Left ventricle myocardium inferior (tissue), 1 donor: ENCODE data around the gene GCDH. TPM values are rescaled to one million over a fixed set of nuclear protein-coding genes. Genes with fewer than 3 reads are reported as not detected.
A peak's percentile ranks its signal among the peaks of the same experiment; 100 is the strongest.

ENCODE experiments used
- DNase-seq: peaks from one replicate; pipeline ENCODE4 v3.0.0-alpha.2; 2020
- H3K27ac ChIP-seq: fragments of 200-600 bp; replicated peaks from 2 replicates; pipeline ENCODE4 v1.8.0; 2021
- H3K27me3 ChIP-seq: fragments of 200-600 bp; 2 replicates; pipeline ENCODE4 v1.8.0; 2021; ENCODE audit warnings: low read depth
- H3K36me3 ChIP-seq: fragments of 200-600 bp; 2 replicates; pipeline ENCODE4 v1.8.0; 2021
- H3K4me1 ChIP-seq: fragments of 200-600 bp; 2 replicates; pipeline ENCODE4 v1.8.0; 2021
- H3K4me3 ChIP-seq: fragments of 200-600 bp; 2 replicates; pipeline ENCODE4 v1.8.0; 2021; ENCODE audit warnings: mild to moderate bottlenecking, moderate library complexity
- H3K9me3 ChIP-seq: fragments of 200-600 bp; replicated peaks from 2 replicates; pipeline ENCODE4 v1.8.0; 2021
- intact Hi-C: fragments of 100-400 bp; cut with micrococcal nuclease; formaldehyde crosslinking; loops from one replicate; pipeline ENCODE4 v1.11.0; 2022
- total RNA-seq: library from RNA; stranded (reverse); fragmentation: NEBNext Ultra II Directional; extraction: Animal tissue kit (Norgen Biotek cat#: 25700); gene quantifications from one replicate; pipeline ENCODE4 v1.2.1, GENCODE V29; 2021
- TF ChIP-seq, protein P1 (sequence below): fragments of 200-600 bp; IDR thresholded peaks from 2 replicates; pipeline ENCODE4 v1.8.0; 2021; ENCODE audit warnings: antibody characterized with exemption, mild to moderate bottlenecking, borderline replicate concordance
- donor health status: DM: no; HTN: yes; CAD: no; lungs with severe emphysema.

The GCDH gene
- total RNA-seq, 1 donor from 2014 or later, result 41.8 TPM

DNA sequence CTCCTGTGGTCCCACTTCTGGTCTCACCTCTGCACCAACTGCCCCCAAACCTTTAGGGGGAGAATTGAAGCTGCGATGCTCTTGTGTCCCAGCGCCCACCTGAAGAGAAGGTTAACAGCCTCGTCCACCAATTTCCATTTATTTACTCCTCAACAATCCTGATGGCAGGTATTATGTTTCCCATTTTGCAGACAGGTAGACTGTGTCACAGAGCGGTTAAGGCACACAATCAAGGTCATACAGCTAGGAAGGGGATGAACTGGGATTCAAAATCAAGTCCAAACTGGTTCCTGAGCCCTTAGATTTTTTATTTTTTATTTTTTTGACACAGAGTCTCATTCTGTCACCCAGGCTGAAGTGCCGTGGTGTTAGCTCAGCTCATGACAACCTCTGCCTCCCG is 15.9 kb upstream of the GCDH start:
- TF ChIP-seq, protein P1, sequence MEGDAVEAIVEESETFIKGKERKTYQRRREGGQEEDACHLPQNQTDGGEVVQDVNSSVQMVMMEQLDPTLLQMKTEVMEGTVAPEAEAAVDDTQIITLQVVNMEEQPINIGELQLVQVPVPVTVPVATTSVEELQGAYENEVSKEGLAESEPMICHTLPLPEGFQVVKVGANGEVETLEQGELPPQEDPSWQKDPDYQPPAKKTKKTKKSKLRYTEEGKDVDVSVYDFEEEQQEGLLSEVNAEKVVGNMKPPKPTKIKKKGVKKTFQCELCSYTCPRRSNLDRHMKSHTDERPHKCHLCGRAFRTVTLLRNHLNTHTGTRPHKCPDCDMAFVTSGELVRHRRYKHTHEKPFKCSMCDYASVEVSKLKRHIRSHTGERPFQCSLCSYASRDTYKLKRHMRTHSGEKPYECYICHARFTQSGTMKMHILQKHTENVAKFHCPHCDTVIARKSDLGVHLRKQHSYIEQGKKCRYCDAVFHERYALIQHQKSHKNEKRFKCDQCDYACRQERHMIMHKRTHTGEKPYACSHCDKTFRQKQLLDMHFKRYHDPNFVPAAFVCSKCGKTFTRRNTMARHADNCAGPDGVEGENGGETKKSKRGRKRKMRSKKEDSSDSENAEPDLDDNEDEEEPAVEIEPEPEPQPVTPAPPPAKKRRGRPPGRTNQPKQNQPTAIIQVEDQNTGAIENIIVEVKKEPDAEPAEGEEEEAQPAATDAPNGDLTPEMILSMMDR, result no peak
- H3K36me3 ChIP-seq, result peaks cover 34% of the 10 kb centered on the region

DNA sequence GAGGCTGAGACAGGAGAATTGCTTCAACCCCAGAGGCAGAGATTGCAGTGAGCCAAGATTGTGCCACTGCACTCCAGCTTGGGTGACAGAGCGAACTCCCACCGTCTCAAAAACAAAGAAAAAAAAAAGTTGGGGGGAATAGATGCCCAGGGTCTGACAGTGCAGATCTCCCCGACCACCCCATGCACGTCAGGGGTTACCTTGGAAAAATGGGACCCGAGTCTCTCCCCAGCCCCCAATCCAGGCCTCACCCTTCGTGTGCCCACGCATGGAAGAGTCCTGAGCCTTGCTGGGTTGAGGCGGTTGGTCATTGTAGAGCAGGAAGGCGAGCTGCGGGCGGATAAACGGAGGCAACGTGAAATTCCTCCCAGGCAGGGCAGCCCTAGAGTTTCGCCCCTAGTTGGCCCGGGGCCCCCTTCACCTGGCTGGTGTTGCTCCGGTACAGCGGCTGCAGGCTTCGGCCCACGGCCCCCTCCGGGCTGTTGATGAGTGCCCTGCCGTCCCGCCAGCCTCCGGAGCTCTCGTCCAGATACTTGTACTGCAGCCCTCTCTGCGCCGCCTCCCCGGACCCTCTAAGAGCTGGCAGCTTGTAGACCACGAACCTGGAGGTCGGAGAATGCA is 10.3 kb upstream of the GCDH start:
- peak overlapping the region; percentile 74 for H3K4me3 ChIP-seq
- TF ChIP-seq, protein P1, result no peak
- peaks cover 11% of the 10 kb centered on the region for H3K9me3 ChIP-seq
- peaks cover 23% of the 10 kb centered on the region for H3K4me1 ChIP-seq
- DNase-seq, result no peak
- peaks cover 33% of the 10 kb centered on the region for H3K27me3 ChIP-seq
- intact Hi-C loops, result no loop called here
- peak overlapping the region; percentile 88 for H3K27ac ChIP-seq
- H3K36me3 ChIP-seq, result peaks cover 30% of the 10 kb centered on the region

More for the DNA sequence above, 15.9 kb upstream of the GCDH start:
- Histone ChIP-seq H3K4me3 (no peak overlapping the region), H3K27me3 (peaks cover 9% of the 10 kb centered on the region), H3K9me3 (no peaks in the 10 kb centered on the region), H3K4me1 (peaks cover 10% of the 10 kb centered on the region), H3K27ac (no peak overlapping the region)
- intact Hi-C loops, result no loop called here
- DNase-seq, result no peak

DNA sequence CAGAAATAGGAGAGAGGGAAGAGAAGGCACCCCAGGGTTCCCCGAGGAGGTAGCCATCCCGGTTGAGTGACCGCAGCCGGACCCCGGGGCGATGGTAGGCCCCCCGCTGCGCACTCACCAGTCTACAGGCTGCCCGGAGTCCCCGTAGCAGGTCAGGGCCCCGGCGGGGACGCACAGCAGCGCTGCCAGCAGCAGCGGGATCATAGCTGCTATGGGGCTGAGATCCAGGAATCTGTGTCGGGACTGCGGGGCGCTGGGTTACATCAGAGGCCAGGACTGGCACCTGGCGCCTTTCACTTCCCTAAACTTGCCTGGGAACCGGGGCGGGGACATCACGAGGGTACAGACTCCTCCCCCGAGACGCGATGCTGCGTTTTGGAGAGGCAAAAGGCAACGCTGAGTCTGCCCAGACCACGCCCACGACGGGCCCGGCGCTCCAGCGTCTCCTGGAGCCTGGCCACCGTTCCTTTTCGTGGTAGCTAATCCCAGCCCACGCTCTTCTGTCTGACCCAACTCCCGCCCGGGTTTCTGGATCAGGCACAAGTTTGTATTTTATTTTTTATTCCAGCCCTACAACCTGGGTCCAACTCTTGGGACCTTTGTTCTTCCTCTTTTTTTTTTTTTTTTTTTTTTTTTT is 9.7 kb upstream of the GCDH start, which contains the start of gene DNASE2:
TSS of gene DNASE2 (minus strand) at position 278 of the 637 bp plus-strand sequence. CDS start at position 204, 74 bp downstream.
- Histone ChIP-seq H3K27ac (peak within 1 kb of the TSS; percentile 88), H3K4me1 (peaks cover 28% of the 10 kb centered on the region), H3K36me3 (peaks cover 24% of the 10 kb centered on the region), H3K9me3 (peaks cover 11% of the 10 kb centered on the region), H3K27me3 (peaks cover 39% of the 10 kb centered on the region), H3K4me3 (peak within 1 kb of the TSS; percentile 74)
- peak; percentile 96 for DNase-seq
- TF ChIP-seq, protein P1, result no peak
- intact Hi-C loops, result no loop called here

DNA sequence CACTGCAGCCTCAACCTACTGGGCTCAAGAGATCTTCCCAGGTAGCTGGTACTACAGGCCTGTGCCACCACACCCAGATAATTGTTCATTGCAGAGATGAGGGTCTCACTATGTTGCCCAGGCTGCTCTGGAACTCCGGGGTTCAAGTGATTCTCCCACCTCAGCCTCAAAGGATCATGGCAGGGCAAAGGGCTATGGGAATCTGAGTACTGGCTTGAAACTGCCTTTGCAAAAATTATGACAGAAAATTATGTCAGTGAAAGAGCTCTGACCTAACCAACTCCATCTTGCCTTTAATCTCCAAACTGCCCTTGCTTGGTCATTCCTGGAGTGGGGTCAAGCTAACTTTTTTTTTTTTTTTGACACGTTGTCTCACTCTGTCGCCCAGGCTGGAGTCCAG is 8.4 kb upstream of the GCDH start:
- H3K27ac ChIP-seq, result no peak overlapping the region
- H3K4me3 ChIP-seq, result no peak overlapping the region
- H3K4me1 ChIP-seq, result peaks cover 28% of the 10 kb centered on the region
- peaks cover 12% of the 10 kb centered on the region for H3K36me3 ChIP-seq
- peaks cover 11% of the 10 kb centered on the region for H3K9me3 ChIP-seq
- no peak for DNase-seq
- TF ChIP-seq, protein P1, result no peak
- peaks cover 52% of the 10 kb centered on the region for H3K27me3 ChIP-seq
- intact Hi-C loops, result no loop called here

DNA sequence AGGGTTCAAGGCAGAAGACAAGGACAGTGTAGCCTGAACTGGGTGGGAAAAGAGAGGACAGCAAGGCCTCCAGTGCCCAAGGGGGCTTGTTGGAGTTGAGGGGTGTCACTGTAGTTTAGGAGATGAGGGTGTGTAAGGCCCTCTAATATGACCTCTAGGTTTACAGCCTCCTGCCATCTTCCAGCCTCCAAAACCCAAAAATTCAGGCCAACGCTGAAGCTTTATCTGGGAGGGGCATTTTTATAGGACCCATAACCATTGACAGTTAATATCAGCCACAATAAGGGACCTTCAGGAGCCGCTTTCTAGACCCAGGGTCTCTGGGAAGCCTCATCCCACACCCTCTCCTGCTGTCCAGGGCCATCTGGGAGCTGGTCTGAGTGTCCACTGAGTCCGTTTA is 6.8 kb upstream of the GCDH start:
- no peaks in the 10 kb centered on the region for H3K36me3 ChIP-seq
- peaks cover 28% of the 10 kb centered on the region for H3K4me1 ChIP-seq
- intact Hi-C loops, result no loop called here
- TF ChIP-seq, protein P1, result no peak
- peaks cover 53% of the 10 kb centered on the region for H3K27me3 ChIP-seq
- DNase-seq, result no peak
- no peak overlapping the region for H3K4me3 ChIP-seq
- H3K9me3 ChIP-seq, result peaks cover 11% of the 10 kb centered on the region
- H3K27ac ChIP-seq, result no peak overlapping the region
